CD4-positive, alpha-beta T cell (primary cell): ENCODE data around the gene C14orf119. TPM values are rescaled to one million over a fixed set of nuclear protein-coding genes. Genes with fewer than 3 reads are reported as not detected.

Source experiments
- ATAC-seq: fragments of 200-7000 bp; cut with Tn5 transposase; one replicate; pipeline ENCODE4 v1.10.0; 2022; ENCODE audit warnings: mild to moderate bottlenecking; ENCODE audit not compliant: poor library complexity
- CTCF ChIA-PET: fragments of 350-600 bp; sonication (Branson Sonifier 250); formaldehyde crosslinking; loops from one replicate; lab custom pipeline; 2021; ENCODE audit warnings: antibody characterized with exemption, inconsistent platforms; lab: Charles Lee
- POLR2A ChIA-PET: fragments of 350-600 bp; sonication (Branson Sonifier 250); formaldehyde crosslinking; loops from one replicate; lab custom pipeline; 2021; ENCODE audit warnings: antibody characterized with exemption, inconsistent platforms; lab: Charles Lee
- DNase-seq, 14 experiments: peaks; one replicate each; pipeline ENCODE4 v3.0.0-alpha.2; 2013 to 2020; ENCODE audit warnings: mixed read lengths in 2 of 14
- H3K27ac ChIP-seq, 2 donors: one replicate each; pipeline versions ENCODE4 v1.5.1 to v1.7.0; 2013; ENCODE audit warnings: low read length in 2 of 2, low read depth in 1 of 2, mild to moderate bottlenecking in 1 of 2
- H3K27me3 ChIP-seq, 2 experiments: 1 replicate in 1 of 2; 2 replicates in 1 of 2; pipeline versions ENCODE4 v1.6.1 to v1.7.0; 2013; ENCODE audit warnings: low read length in 2 of 2, control low read depth in 1 of 2, mild to moderate bottlenecking in 1 of 2, moderate library complexity in 1 of 2; ENCODE audit not compliant: insufficient read depth in 2 of 2, control insufficient read depth in 1 of 2
- H3K36me3 ChIP-seq: one replicate; pipeline ENCODE4 v1.6.1; 2013; ENCODE audit warnings: low read length, control low read depth; ENCODE audit not compliant: insufficient read depth
- H3K4me1 ChIP-seq: one replicate; pipeline ENCODE4 v1.6.1; 2013; ENCODE audit warnings: low read length, control low read depth; ENCODE audit not compliant: insufficient read depth
- H3K4me3 ChIP-seq: one replicate; pipeline ENCODE4 v1.5.1; 2013; ENCODE audit warnings: mild to moderate bottlenecking, low read length, moderate library complexity
- H3K9me3 ChIP-seq, 2 experiments: 1 replicate in 1 of 2; 2 replicates in 1 of 2; pipeline versions ENCODE4 v1.6.1 to v1.7.0; 2013; ENCODE audit warnings: low read length in 2 of 2, mild to moderate bottlenecking in 2 of 2, control low read depth in 1 of 2, moderate library complexity in 1 of 2; ENCODE audit not compliant: control insufficient read depth in 1 of 2, insufficient read depth in 1 of 2
- H3K27ac Mint-ChIP-seq: one replicate; pipeline ENCODE4 v1.8.0; 2020; ENCODE audit warnings: mixed read lengths
- H3K27me3 Mint-ChIP-seq: one replicate; pipeline ENCODE4 v1.8.0; 2021; ENCODE audit warnings: mixed read lengths
- H3K36me3 Mint-ChIP-seq: one replicate; pipeline ENCODE4 v1.8.0; 2021; ENCODE audit warnings: low read depth, mixed read lengths
- H3K4me1 Mint-ChIP-seq: one replicate; pipeline ENCODE4 v1.8.0; 2021; ENCODE audit warnings: low read depth, mixed read lengths
- H3K4me3 Mint-ChIP-seq: one replicate; pipeline ENCODE4 v1.8.0; 2020; ENCODE audit warnings: mild to moderate bottlenecking, mixed read lengths
- H3K9me3 Mint-ChIP-seq: one replicate; pipeline ENCODE4 v1.8.0; 2020; ENCODE audit warnings: mixed read lengths
- CTCF ChIP-seq: fragments of 200-600 bp; IDR thresholded peaks from one replicate; pipeline ENCODE4 v1.8.0; 2022; ENCODE audit warnings: antibody characterized with exemption, mild to moderate bottlenecking
- intact Hi-C, 2 experiments: fragments of 100-400 bp; cut with DNase I in 1 of 2; cut with micrococcal nuclease in 1 of 2; formaldehyde crosslinking; loops; one replicate each; pipeline versions ENCODE4 v1.15.1 to v1.9.0; 2023 to 2025; cut with DNase I, micrococcal nuclease
- total RNA-seq, 174 experiments: library from RNA in 2 of 174; stranded (reverse) in 2 of 174; gene quantifications; one replicate each; pipeline ENCODE4 v1.2.3 and lab custom pipeline; 2021 to 2026

C14orf119 gene
- total RNA-seq, 2 experiments from 2014 or later = 3.1 to 3.9 TPM

- Mint-ChIP-seq H3K27me3 (no peaks in the 10 kb centered on the region), H3K27ac (no peak overlapping the region), H3K4me1 (peaks cover 4% of the 10 kb centered on the region), H3K9me3 (no peaks in the 10 kb centered on the region), H3K36me3 (no peaks in the 10 kb centered on the region), H3K4me3 (no peak overlapping the region)
- ChIA-PET CTCF (no interaction called here), POLR2A (no interaction called here)
- H3K4me1 ChIP-seq = peaks cover 2% of the 10 kb centered on the region
- DNase-seq (no peak), ATAC-seq (no peak)
- intact Hi-C loops = no loop called here
- H3K9me3 ChIP-seq = no peaks in the 10 kb centered on the region
- H3K27me3 ChIP-seq = no peaks in the 10 kb centered on the region
- no peak overlapping the region for H3K4me3 ChIP-seq
- no peak overlapping the region for H3K27ac ChIP-seq
- no peak for TF ChIP-seq CTCF
- H3K36me3 ChIP-seq = no peaks in the 10 kb centered on the region
Observed at GRCh38 chr14:23131482-23131881, 36.2 kb downstream of the C14orf119 start.

- Histone ChIP-seq H3K4me1 (peaks cover 2% of the 10 kb centered on the region), H3K27ac (no peak overlapping the region), H3K27me3 (no peaks in the 10 kb centered on the region), H3K36me3 (no peaks in the 10 kb centered on the region), H3K4me3 (no peak overlapping the region), H3K9me3 (no peaks in the 10 kb centered on the region)
- H3K4me1 Mint-ChIP-seq = peaks cover 4% of the 10 kb centered on the region
- intact Hi-C loops = no loop called here
- H3K27me3 Mint-ChIP-seq = no peaks in the 10 kb centered on the region
- no peak for DNase-seq
- H3K27ac Mint-ChIP-seq = no peak overlapping the region
- H3K9me3 Mint-ChIP-seq = no peaks in the 10 kb centered on the region
- no peaks in the 10 kb centered on the region for H3K36me3 Mint-ChIP-seq
- POLR2A ChIA-PET = no interaction called here
- CTCF ChIA-PET = no interaction called here
- no peak for ATAC-seq
- no peak overlapping the region for H3K4me3 Mint-ChIP-seq
- no peak for TF ChIP-seq CTCF
Observed at GRCh38 chr14:23132970-23133369, 37.7 kb downstream of the C14orf119 start.

- no peaks in the 10 kb centered on the region for H3K4me1 ChIP-seq
- ChIA-PET CTCF (no interaction called here), POLR2A (no interaction called here)
- Mint-ChIP-seq H3K4me3 (no peak overlapping the region), H3K27me3 (peaks cover under 1% of the 10 kb centered on the region), H3K4me1 (no peaks in the 10 kb centered on the region), H3K36me3 (no peaks in the 10 kb centered on the region), H3K27ac (no peak overlapping the region), H3K9me3 (no peaks in the 10 kb centered on the region)
- TF ChIP-seq CTCF = no peak
- intact Hi-C loops = no loop called here
- no peaks in the 10 kb centered on the region for H3K36me3 ChIP-seq
- no peak overlapping the region for H3K27ac ChIP-seq
- ATAC-seq = no peak
- H3K4me3 ChIP-seq = no peak overlapping the region
- H3K9me3 ChIP-seq = no peaks in the 10 kb centered on the region
- no peaks in the 10 kb centered on the region for H3K27me3 ChIP-seq
- no peak for DNase-seq
Observed at GRCh38 chr14:23136566-23137133, 41.3 kb downstream of the C14orf119 start.
